Spleen (tissue), 7 donors: Measurements from ENCODE around the gene SLC9C2.
"Not testable (repeated sequence)": the region's sequence is repeated elsewhere in the genome, so short reads cannot be mapped to it uniquely, and the experiment has no call there.

ENCODE experiments used
- POLR2A ChIP-seq, 3 donors: fragments of 450-650 bp; IDR thresholded peaks; one replicate each; pipeline ENCODE4 v1.5.1; 2017; ENCODE audit warnings: antibody characterized with exemption in 3 of 3, mild to moderate bottlenecking in 1 of 3
- POLR2AphosphoS5 ChIP-seq, 3 donors: sonication (generic); formaldehyde crosslinking; IDR thresholded peaks; one replicate each; pipeline ENCODE4 v1.5.1; 2017; ENCODE audit warnings: antibody characterized with exemption in 3 of 3
- TF ChIP-seq, protein P1 (sequence below), 11 experiments: fragments of 200-600 bp in 7 of 11; fragments of 450-650 bp in 4 of 11; sonication (generic) in 4 of 11; IDR thresholded peaks in 8 of 11; conservative IDR thresholded peaks in 3 of 11; 1 replicate in 7 of 11; 2 replicates in 4 of 11; pipeline versions ENCODE4 v1.4.0 to v1.8.0; 2016 to 2021; ENCODE audit warnings: antibody characterized with exemption in 11 of 11, inconsistent platforms in 4 of 11, mild to moderate bottlenecking in 1 of 11
- donor health status: DM: no; HTN: no; CAD: no; lungs with moderate emphysema.
- donor health status: DM: no; HTN: no; CAD: no.
- donor health status: DM: no; HTN: no; CAD: no.

DNA sequence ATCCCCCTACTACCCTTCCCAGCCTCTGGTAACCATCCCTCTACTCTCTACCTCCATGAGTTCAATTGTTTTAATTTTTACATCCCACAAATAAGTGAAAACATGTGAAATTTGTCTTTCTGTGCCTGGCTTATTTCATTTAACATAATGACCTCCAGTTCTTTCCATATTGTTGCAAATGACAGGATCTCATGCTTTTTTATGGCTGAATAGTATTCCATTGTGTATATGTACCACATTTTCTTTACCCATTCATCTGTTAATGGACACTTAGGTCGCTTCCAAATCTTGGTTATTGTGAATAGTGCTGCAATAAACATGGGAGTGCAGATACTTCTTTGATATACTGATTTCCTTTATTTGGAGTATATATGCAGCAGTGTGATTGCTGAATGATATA, 39.0 kb downstream of the SLC9C2 start:
- TF ChIP-seq, protein P1, sequence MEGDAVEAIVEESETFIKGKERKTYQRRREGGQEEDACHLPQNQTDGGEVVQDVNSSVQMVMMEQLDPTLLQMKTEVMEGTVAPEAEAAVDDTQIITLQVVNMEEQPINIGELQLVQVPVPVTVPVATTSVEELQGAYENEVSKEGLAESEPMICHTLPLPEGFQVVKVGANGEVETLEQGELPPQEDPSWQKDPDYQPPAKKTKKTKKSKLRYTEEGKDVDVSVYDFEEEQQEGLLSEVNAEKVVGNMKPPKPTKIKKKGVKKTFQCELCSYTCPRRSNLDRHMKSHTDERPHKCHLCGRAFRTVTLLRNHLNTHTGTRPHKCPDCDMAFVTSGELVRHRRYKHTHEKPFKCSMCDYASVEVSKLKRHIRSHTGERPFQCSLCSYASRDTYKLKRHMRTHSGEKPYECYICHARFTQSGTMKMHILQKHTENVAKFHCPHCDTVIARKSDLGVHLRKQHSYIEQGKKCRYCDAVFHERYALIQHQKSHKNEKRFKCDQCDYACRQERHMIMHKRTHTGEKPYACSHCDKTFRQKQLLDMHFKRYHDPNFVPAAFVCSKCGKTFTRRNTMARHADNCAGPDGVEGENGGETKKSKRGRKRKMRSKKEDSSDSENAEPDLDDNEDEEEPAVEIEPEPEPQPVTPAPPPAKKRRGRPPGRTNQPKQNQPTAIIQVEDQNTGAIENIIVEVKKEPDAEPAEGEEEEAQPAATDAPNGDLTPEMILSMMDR (IDR thresholded peaks at IDR 0.05 in 8 of 11, conservative IDR thresholded peaks at IDR 0.05 in 3 of 11), result not testable (repeated sequence)
- TF ChIP-seq POLR2A, POLR2AphosphoS5 (IDR thresholded peaks at IDR 0.05): not testable (repeated sequence)
